Ovary (tissue), 9 donors: ENCODE results near the gene CAV1. TPM values are rescaled to one million over a fixed set of nuclear protein-coding genes. Genes with fewer than 3 reads are reported as not detected.

Experiments
- DNase-seq, 5 donors: peaks; one replicate each; pipeline ENCODE4 v3.0.0-alpha.2; 2019 to 2020
- H3K27ac ChIP-seq, 2 donors: fragments of 200-600 bp; one replicate each; pipeline versions ENCODE4 v1.5.1 to v1.8.0; 2019 to 2022
- H3K27me3 ChIP-seq: fragments of 200-600 bp; one replicate; pipeline ENCODE4 v1.8.0; 2022
- H3K36me3 ChIP-seq: fragments of 200-600 bp; sonication (generic); one replicate; pipeline ENCODE4 v1.5.1; 2019
- H3K4me1 ChIP-seq: one replicate; pipeline ENCODE4 v1.8.1; 2013; ENCODE audit warnings: mild to moderate bottlenecking, moderate library complexity; ENCODE audit not compliant: insufficient read depth
- H3K4me3 ChIP-seq: fragments of 200-600 bp; sonication (generic); one replicate; pipeline ENCODE4 v1.5.1; 2017
- H3K9me3 ChIP-seq, 2 donors: fragments of 200-600 bp in 1 of 2; sonication (generic) in 1 of 2; one replicate each; pipeline versions ENCODE4 v1.5.1 to v1.8.1; 2013 to 2019; ENCODE audit warnings: mild to moderate bottlenecking in 1 of 2, moderate library complexity in 1 of 2
- EP300 ChIP-seq: sonication (generic); formaldehyde crosslinking; IDR thresholded peaks from one replicate; pipeline ENCODE4 v1.6.1; 2017; ENCODE audit warnings: antibody characterized with exemption
- POLR2A ChIP-seq: fragments of 450-650 bp; IDR thresholded peaks from one replicate; pipeline ENCODE4 v1.6.1; 2017; ENCODE audit warnings: antibody characterized with exemption, mild to moderate bottlenecking, moderate library complexity
- WGBS, 3 donors: extraction: QIAGEN DNeasy Blood & Tissue Kit in 1 of 3; methylation state at CpG; one replicate each; pipeline versions ENCODE4 v1.1.5 to v1.1.7; 2013 to 2017; 5-methylcytosine and 5-hydroxymethylcytosine counted together
- intact Hi-C, 4 donors: fragments of 100-400 bp; cut with DNase I; formaldehyde crosslinking; loops; one replicate each; pipeline versions ENCODE4 v1.11.0 to v1.15.1; 2022 to 2023
- polyA plus RNA-seq, 2 donors: library from polyadenylated mRNA; stranded (reverse); fragments of 200-250 nt in 1 of 2; fragments of 350-450 nt in 1 of 2; fragmentation: Illumina TruSeq in 1 of 2; extraction: RNeasy Lipid Tissue Mini Kit (QIAGEN cat#74804) in 1 of 2; gene quantifications; one replicate each; pipeline ENCODE4 v1.2.3, GENCODE V29; 2013 to 2014
- total RNA-seq, 7 donors: library from RNA; depleted of rRNA in 2 of 7; stranded (reverse); fragments of >200 nt in 2 of 7; fragmentation: NEBNext Ultra II Directional in 3 of 7; extraction: Animal tissue kit (Norgen Biotek cat#: 25700) in 3 of 7; gene quantifications; one replicate each; pipeline versions ENCODE4 v1.1.0 to v1.2.4, GENCODE V29; 2016 to 2023
- TF ChIP-seq, protein P1 (sequence below), 3 donors: fragments of 450-650 bp in 2 of 3; fragments of 200-600 bp in 1 of 3; IDR thresholded peaks; one replicate each; pipeline versions ENCODE4 v1.5.1 to v1.8.0; 2016 to 2022; ENCODE audit warnings: antibody characterized with exemption in 3 of 3, mild to moderate bottlenecking in 1 of 3
- donor health status: DM: no; HTN: no; CAD: no; lungs with moderate emphysema.
- donor health status: DM: no; HTN: no; CAD: no.
- donor health status: Bipolar disorder and iron deficiency.
- donor health status: DM: yes; HTN: yes; CAD: no.
- donor health status: DM: no; HTN: no; CAD: no.
- donor health status: DM: yes; HTN: yes; CAD: no.

The CAV1 gene
- total and polyA plus RNA-seq, 9 donors, result 47.3 to 287 (median 101) TPM

DNA sequence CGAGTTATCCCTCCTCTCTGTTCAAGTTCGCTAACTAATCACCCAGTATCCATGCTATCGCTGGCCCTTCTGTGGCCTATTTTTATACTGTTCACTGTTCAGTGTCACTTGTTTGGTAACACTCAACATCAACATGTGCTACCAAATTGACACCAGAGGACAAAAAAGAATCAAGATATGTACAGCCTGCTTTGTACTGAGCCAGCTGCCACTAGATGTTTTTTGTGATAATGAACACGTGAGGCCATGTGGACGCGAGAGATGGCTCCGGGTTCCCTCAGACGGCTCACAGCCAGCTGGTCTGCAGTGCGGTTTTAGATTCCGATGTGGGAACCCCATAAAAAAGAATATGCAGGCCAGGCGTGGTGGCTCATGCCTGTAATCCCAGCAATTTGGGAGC is 21.2 kb downstream of the CAV1 start:
- Histone ChIP-seq H3K9me3 (no peaks in the 10 kb centered on the region), H3K27ac (no peak overlapping the region), H3K4me3 (no peak overlapping the region), H3K36me3 (no peaks in the 10 kb centered on the region), H3K27me3 (no peaks in the 10 kb centered on the region), H3K4me1 (peaks cover 5% of the 10 kb centered on the region)
- 94 to 97% (median 97%) methylated on average over 11 of the region's 11 CpGs for WGBS, 3 donors
- no peak for DNase-seq
- intact Hi-C loops, result no loop called here
- no peak for TF ChIP-seq POLR2A
- no peak for TF ChIP-seq EP300
- TF ChIP-seq, protein P1, sequence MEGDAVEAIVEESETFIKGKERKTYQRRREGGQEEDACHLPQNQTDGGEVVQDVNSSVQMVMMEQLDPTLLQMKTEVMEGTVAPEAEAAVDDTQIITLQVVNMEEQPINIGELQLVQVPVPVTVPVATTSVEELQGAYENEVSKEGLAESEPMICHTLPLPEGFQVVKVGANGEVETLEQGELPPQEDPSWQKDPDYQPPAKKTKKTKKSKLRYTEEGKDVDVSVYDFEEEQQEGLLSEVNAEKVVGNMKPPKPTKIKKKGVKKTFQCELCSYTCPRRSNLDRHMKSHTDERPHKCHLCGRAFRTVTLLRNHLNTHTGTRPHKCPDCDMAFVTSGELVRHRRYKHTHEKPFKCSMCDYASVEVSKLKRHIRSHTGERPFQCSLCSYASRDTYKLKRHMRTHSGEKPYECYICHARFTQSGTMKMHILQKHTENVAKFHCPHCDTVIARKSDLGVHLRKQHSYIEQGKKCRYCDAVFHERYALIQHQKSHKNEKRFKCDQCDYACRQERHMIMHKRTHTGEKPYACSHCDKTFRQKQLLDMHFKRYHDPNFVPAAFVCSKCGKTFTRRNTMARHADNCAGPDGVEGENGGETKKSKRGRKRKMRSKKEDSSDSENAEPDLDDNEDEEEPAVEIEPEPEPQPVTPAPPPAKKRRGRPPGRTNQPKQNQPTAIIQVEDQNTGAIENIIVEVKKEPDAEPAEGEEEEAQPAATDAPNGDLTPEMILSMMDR (IDR thresholded peaks at IDR 0.05), result no peak

DNA sequence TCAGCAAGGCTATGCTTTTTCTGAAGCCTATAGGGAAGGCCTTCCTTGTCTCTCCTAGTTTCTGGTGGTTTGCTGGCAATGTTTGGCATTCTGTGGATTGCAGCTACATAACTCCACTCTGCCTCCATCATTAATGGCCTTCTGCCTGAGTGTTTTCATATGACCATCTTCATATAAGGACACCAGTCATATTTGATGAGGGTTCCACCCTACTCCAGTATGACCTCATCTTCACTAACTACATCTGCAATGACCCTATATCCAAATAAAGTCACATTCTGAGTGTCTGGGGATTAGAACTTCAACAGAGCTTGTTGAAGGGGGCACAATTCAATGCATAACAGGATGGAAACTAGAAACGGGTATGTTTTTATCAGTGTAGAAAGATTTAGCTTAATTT is 22.1 kb downstream of the CAV1 start:
- Histone ChIP-seq H3K27me3 (no peaks in the 10 kb centered on the region), H3K27ac (no peak overlapping the region), H3K9me3 (no peaks in the 10 kb centered on the region), H3K36me3 (no peaks in the 10 kb centered on the region), H3K4me1 (peaks cover 3% of the 10 kb centered on the region), H3K4me3 (no peak overlapping the region)
- TF ChIP-seq EP300 (no peak), POLR2A (no peak)
- TF ChIP-seq, protein P1 (IDR thresholded peaks at IDR 0.05), result no peak
- no peak for DNase-seq
- intact Hi-C loops, result no loop called here
- 67 to 87% (median 75%) methylated on average over 1 of the region's 1 CpG for WGBS, 3 donors

DNA sequence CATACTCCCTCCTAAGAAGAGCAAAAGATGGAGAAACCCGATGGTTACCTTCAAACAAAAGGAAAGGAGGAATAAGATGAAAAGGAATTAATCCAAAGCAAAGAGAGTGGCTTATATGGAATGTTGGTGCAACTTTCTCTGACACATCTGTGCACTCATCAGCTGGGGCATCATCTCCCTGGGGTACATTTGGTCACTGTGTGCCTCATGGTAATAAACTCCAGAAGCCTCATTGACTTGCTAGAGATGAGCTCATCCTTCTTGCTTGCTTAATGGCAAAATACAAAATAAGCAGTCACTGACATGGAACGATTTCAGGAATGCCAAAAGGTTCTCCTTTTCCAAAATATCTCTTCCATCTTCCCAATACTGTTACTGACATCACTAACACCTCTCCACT is 22.5 kb downstream of the CAV1 start:
- WGBS, 3 donors, result 72 to 88% (median 81%) methylated on average over 2 of the region's 2 CpGs
- H3K4me1 ChIP-seq, result peaks cover 3% of the 10 kb centered on the region
- H3K27ac ChIP-seq, result no peak overlapping the region

DNA sequence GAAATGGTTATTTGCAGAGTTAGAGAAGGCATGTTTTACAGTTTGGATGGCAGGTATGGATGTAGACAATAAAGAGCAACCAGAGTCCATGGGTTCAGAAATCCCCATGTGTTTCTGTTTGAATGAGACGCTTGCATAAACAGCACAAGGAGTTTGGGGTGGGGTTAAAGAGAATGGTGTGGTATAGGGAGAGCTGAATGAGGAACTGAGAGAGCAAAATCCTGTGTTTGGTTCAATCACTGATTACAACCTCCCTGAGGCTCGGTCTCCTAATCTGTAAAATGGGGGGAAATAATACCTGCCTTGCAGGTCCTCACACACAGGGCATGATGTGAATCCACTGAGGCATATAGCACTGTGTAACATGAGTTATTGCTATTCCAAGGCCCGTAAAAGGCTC is 23.7 kb downstream of the CAV1 start:
- intact Hi-C loops, result no loop called here
- 84 to 97% (median 93%) methylated on average over 3 of the region's 3 CpGs for WGBS, 3 donors
- no peak for DNase-seq

More for the DNA sequence above, 22.5 kb downstream of the CAV1 start:
- intact Hi-C loops, result no loop called here
- TF ChIP-seq POLR2A, result no peak
- TF ChIP-seq, protein P1 (IDR thresholded peaks at IDR 0.05), result no peak
- no peak for TF ChIP-seq EP300
- H3K4me3 ChIP-seq, result no peak overlapping the region
- H3K36me3 ChIP-seq, result no peaks in the 10 kb centered on the region
- no peaks in the 10 kb centered on the region for H3K27me3 ChIP-seq
- no peak for DNase-seq
- H3K9me3 ChIP-seq, result no peaks in the 10 kb centered on the region

More for the DNA sequence above, 23.7 kb downstream of the CAV1 start:
- H3K4me3 ChIP-seq, result no peak overlapping the region
- no peak overlapping the region for H3K27ac ChIP-seq
- H3K27me3 ChIP-seq, result no peaks in the 10 kb centered on the region
- TF ChIP-seq, protein P1 (IDR thresholded peaks at IDR 0.05), result no peak
- TF ChIP-seq EP300 (no peak), POLR2A (no peak)
- no peaks in the 10 kb centered on the region for H3K9me3 ChIP-seq
- no peaks in the 10 kb centered on the region for H3K36me3 ChIP-seq
- H3K4me1 ChIP-seq, result peaks cover 2% of the 10 kb centered on the region
